ENCODE results near the gene KLHL14. TPM values are rescaled to one million over a fixed set of nuclear protein-coding genes. Genes with fewer than 3 reads are reported as not detected.

The KLHL14 gene
- total and polyA plus RNA-seq, 2 donors (not counting 3 experiments of a cell fraction or from before 2014, with no cell fraction given), result not detected

- ChIA-PET POLR2A (no interaction called here), CTCF (interaction anchor here (1.3 kb wide), 1 partner anchor 511 kb away, joined by 3 read pairs; no protein-coding TSS in a partner anchor)
- FAIRE-seq (no peak), DNase-seq (ENCODE audit: low read depth, low spot score) (no peak)
- H3K4me2 ChIP-seq (ENCODE audit: insufficient read depth, low read length), result no peak overlapping the region
- no peak for TF ChIP-seq FOS (IDR thresholded peaks at IDR 0.05; ENCODE audit: borderline replicate concordance, insufficient read depth, low read length)
- no peak for TF ChIP-seq POLR2A (IDR thresholded peaks at IDR 0.05; ENCODE audit: low read depth, low read length)
- no peak for TF ChIP-seq MYC (IDR thresholded peaks at IDR 0.05; ENCODE audit: low read depth, low read length)
- TF ChIP-seq, protein P1, sequence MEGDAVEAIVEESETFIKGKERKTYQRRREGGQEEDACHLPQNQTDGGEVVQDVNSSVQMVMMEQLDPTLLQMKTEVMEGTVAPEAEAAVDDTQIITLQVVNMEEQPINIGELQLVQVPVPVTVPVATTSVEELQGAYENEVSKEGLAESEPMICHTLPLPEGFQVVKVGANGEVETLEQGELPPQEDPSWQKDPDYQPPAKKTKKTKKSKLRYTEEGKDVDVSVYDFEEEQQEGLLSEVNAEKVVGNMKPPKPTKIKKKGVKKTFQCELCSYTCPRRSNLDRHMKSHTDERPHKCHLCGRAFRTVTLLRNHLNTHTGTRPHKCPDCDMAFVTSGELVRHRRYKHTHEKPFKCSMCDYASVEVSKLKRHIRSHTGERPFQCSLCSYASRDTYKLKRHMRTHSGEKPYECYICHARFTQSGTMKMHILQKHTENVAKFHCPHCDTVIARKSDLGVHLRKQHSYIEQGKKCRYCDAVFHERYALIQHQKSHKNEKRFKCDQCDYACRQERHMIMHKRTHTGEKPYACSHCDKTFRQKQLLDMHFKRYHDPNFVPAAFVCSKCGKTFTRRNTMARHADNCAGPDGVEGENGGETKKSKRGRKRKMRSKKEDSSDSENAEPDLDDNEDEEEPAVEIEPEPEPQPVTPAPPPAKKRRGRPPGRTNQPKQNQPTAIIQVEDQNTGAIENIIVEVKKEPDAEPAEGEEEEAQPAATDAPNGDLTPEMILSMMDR (IDR thresholded peaks at IDR 0.05; ENCODE audit: extremely low read depth in 1 of 2, insufficient read depth in 1 of 2, low read depth in 1 of 2, low read length in 2 of 2), result no peak
- no peak for TF ChIP-seq EZH2 (IDR thresholded peaks at IDR 0.05; ENCODE audit: borderline replicate concordance, low read depth, low read length, severe bottlenecking)
- no peak for TF ChIP-seq GATA2 (IDR thresholded peaks at IDR 0.05; ENCODE audit: insufficient read depth, insufficient read length, low read depth, low read length)
- TF ChIP-seq JUN (IDR thresholded peaks at IDR 0.05; ENCODE audit: borderline replicate concordance, insufficient read depth, insufficient read length, low read depth), result no peak
- TF ChIP-seq POLR2AphosphoS5 (IDR thresholded peaks at IDR 0.05; ENCODE audit: insufficient read depth, low read depth, low read length), result no peak
- TF ChIP-seq, protein P2, sequence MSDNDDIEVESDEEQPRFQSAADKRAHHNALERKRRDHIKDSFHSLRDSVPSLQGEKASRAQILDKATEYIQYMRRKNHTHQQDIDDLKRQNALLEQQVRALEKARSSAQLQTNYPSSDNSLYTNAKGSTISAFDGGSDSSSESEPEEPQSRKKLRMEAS (IDR thresholded peaks at IDR 0.05; ENCODE audit: insufficient read depth, insufficient read length), result no peak
- no peaks in the 10 kb centered on the region for H3K27me3 ChIP-seq (ENCODE audit: control insufficient read depth in 2 of 2, insufficient read depth in 2 of 2, low read length in 2 of 2)
- no peaks in the 10 kb centered on the region for H3K36me3 ChIP-seq (ENCODE audit: control insufficient read depth in 2 of 2, extremely low read depth in 1 of 2, insufficient read depth in 2 of 2, low read length in 2 of 2)
- H4K20me1 ChIP-seq (replicated peaks; ENCODE audit: control insufficient read depth, extremely low read depth, insufficient read depth, low read length), result no peaks in the 10 kb centered on the region
- intact Hi-C loops (cut with micrococcal nuclease), result no loop called here
- H2AFZ ChIP-seq (ENCODE audit: low read depth, low read length), result no peak overlapping the region
- dilution Hi-C loops (cut with MboI; ENCODE audit: extremely low pct_ligation_motif_present, low sequenced_read_pairs), result no loop called here
- H3K27ac ChIP-seq (ENCODE audit: insufficient read depth, low read depth, low read length), result no peak overlapping the region
- no peaks in the 10 kb centered on the region for H3K4me1 ChIP-seq (ENCODE audit: control insufficient read depth, extremely low read depth, insufficient read depth, low read length)
- no peaks in the 10 kb centered on the region for H3K9me3 ChIP-seq (replicated peaks; ENCODE audit: control insufficient read depth, insufficient read depth, low read length)
- H3K9ac ChIP-seq (replicated peaks; ENCODE audit: extremely low read depth, insufficient read depth, low read length), result no peak overlapping the region
- H3K9me1 ChIP-seq (replicated peaks; ENCODE audit: control insufficient read depth, extremely low read depth, insufficient read depth, low read length), result no peaks in the 10 kb centered on the region
- H3K79me2 ChIP-seq (ENCODE audit: control insufficient read depth, insufficient read depth, low read length), result no peaks in the 10 kb centered on the region
- no peak overlapping the region for H3K4me3 ChIP-seq (replicated peaks in 1 of 3; ENCODE audit: insufficient read depth in 1 of 3, low read depth in 1 of 3, low read length in 3 of 3)
- no TSS peak for BruUV-seq (replicated peaks)
Observed at GRCh38 chr18:32668956-32669355, 103.9 kb downstream of the KLHL14 start.
